ENCODE data around the gene SLC8B1.
"Not testable (repeated sequence)": the region's sequence is repeated elsewhere in the genome, so short reads cannot be mapped to it uniquely, and the experiment has no call there.

Gene SLC8B1

DNA sequence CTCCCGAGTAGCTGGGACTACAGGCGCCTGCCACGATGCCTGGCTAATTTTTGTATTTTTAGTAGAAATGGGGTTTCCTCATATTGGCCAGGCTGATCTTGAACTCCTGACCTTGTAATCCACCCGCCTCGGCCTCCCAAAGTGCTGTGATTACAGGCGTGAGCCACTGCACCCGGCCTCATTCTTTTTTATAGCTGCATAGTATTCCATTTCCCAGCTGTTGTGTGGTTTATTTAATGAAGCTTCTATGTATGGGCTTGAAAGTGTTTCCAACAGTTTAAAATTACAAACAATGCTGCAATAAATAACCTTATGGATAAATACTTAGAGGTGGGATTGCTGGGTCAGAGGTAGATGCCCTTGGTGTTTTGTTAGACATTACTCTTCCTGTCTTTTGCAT lies 19.3 kb upstream of the SLC8B1 start:
- DNase-seq: not testable (repeated sequence)

GRCh38 chr12:113351089-113351488 lies 16.2 kb upstream of the SLC8B1 start:
- no peak for DNase-seq

GRCh38 chr12:113348849-113349536 lies 14.1 kb upstream of the SLC8B1 start:
- no peak for DNase-seq

- DNase-seq: no peak
These were observed 13.0 kb upstream of the SLC8B1 start for GRCh38 chr12:113347892-113348291.

- no peak for DNase-seq
These were observed 12.2 kb upstream of the SLC8B1 start for GRCh38 chr12:113347107-113347506.

GRCh38 chr12:113346353-113346752 lies 11.4 kb upstream of the SLC8B1 start:
- DNase-seq: no peak

DNA sequence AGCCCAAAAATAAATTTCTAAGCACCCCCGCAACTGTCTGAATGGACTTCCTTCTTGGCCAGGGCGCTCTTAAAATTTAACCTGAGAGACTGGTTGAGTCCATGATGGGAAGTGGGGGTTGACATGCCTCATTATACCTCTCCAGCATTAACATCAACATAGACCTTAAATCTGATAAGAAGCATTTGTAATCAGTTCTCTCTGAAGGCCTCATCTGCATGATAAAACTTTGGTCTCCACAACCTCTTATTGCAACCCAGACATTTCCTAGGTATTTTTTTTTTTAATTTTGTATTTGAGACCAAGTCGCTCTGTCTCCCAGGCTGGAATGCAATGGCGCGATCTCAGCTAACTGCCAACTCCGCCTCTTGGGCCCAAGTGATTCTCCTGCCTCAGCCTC lies 10.4 kb upstream of the SLC8B1 start:
- no peak for DNase-seq

- DNase-seq: no peak
These were observed 6.6 kb upstream of the SLC8B1 start for GRCh38 chr12:113341535-113341934.

DNA sequence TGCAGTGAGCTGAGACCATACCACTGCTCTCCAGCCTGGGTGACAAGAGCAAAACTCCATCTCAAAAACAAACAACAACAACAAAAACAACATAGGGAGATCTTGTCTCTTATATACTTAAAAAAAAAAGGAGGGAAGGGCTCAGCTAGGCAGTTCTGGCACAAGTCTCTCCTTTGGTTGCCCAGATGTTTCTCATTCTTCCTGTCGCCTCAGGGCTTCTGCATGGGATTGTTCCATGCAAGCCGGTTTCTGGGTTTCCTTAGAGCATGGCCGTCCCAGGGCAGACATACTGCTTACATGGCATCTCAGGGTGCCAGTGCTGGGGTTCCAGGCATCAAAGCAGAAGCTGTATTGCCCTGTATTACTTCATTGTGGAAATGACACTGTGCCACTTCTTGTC lies 5.2 kb upstream of the SLC8B1 start:
- no peak for DNase-seq

- DNase-seq: no peak
These were observed 4.6 kb upstream of the SLC8B1 start for GRCh38 chr12:113339540-113339939.

- DNase-seq: no peak
These were observed 778 bp downstream of the SLC8B1 start for GRCh38 chr12:113333877-113334785.

- no peak for DNase-seq
These were observed 1.5 kb downstream of the SLC8B1 start for GRCh38 chr12:113333418-113333750.

- no peak for DNase-seq
These were observed 2.1 kb downstream of the SLC8B1 start for GRCh38 chr12:113332688-113333417.

DNA sequence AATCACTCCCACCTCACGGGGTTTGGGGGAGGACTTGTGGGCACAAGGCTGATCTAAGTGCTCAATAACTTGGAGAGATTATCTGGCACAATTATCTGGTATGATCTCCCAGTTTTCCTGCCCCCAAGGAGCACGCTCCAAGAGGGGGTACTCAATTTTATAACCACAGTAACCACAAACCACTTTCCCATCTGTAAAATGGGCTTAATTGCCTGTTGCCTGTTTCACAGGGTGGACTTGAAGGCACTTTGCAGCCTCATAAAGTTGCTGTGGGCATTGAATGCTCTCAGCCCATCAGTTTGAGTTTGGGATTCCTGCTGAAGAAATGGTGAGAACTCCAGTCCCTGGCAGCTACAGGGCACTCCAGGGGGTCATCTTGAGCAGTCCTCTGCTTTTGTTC lies 4.4 kb downstream of the SLC8B1 start:
- DNase-seq: no peak

- DNase-seq: no peak
These were observed 5.0 kb downstream of the SLC8B1 start for GRCh38 chr12:113329791-113330417.

GRCh38 chr12:113329022-113329790 lies 5.7 kb downstream of the SLC8B1 start:
- no peak for DNase-seq

- DNase-seq: no peak
These were observed 6.5 kb downstream of the SLC8B1 start for GRCh38 chr12:113328368-113328889.

- DNase-seq: no peak
These were observed 8.0 kb downstream of the SLC8B1 start for GRCh38 chr12:113326775-113327395.

DNA sequence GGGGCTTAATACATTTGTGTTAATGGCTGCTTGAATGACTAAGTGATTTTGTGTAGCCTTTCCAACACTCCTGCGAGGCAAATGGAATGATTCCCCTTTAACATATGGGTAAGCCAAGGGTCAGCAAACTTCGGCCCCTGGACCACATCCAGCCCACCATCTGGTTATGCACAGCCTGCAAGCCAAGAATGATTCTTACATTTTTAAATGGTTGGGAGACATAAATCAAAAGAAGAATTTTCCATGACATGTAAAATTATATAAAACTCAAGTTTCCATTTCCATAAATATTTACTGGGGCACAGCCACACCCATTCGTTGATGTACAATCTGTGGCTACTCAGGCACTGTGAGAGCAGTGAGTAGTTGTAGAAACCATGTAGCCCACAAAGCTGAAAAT lies 9.0 kb downstream of the SLC8B1 start:
- DNase-seq: no peak

GRCh38 chr12:113322343-113322742 lies 12.6 kb downstream of the SLC8B1 start:
- DNase-seq: no peak

DNA sequence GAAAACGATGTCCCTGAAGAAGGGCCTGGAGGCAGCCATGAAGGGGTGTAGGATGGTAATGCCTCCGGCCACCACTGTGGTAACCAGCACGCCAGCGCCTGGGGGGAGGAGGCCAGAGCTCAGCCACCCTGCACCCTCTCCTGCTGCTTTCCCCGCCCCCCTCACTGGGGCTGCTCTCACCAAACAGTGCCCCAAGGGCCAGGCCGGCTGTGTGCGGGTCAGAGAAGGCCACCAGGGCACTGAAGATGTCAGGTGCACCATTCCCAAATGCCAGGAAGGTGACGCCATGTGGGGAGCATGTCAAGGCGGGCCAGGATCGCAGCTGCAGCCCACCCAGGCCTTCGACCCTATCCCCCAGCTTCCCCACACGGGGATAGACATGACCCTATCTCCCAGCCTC lies 14.5 kb downstream of the SLC8B1 start:
- DNase-seq: no peak
